Activated CD4-positive, alpha-beta T cell treated with anti-CD3 and anti-CD28 coated beads for 36 hours (primary cell): Measurements from ENCODE around the gene GIPC1. TPM values are rescaled to one million over a fixed set of nuclear protein-coding genes. Genes with fewer than 3 reads are reported as not detected.

ENCODE experiments used
- ATAC-seq: fragments of 200-7000 bp; cut with Tn5 transposase; one replicate; pipeline ENCODE4 v1.10.0; 2021; ENCODE audit warnings: mild to moderate bottlenecking, moderate library complexity
- CTCF ChIA-PET: fragments of 350-600 bp; sonication (Branson Sonifier 250); formaldehyde crosslinking; loops from one replicate; lab custom pipeline; 2021; ENCODE audit warnings: antibody characterized with exemption; lab: Charles Lee
- POLR2A ChIA-PET: fragments of 350-600 bp; sonication (Branson Sonifier 250); formaldehyde crosslinking; loops from one replicate; lab custom pipeline; 2021; ENCODE audit warnings: antibody characterized with exemption, inconsistent platforms; lab: Charles Lee
- DNase-seq: peaks from one replicate; pipeline ENCODE4 v3.0.0-alpha.2; 2020
- H3K27ac Mint-ChIP-seq: one replicate; pipeline ENCODE4 v1.8.0; 2021; ENCODE audit warnings: mixed read lengths
- H3K27me3 Mint-ChIP-seq: one replicate; pipeline ENCODE4 v1.8.0; 2021; ENCODE audit warnings: mixed read lengths
- H3K36me3 Mint-ChIP-seq: one replicate; pipeline ENCODE4 v1.8.0; 2021; ENCODE audit warnings: low read depth, mixed read lengths
- H3K4me1 Mint-ChIP-seq: one replicate; pipeline ENCODE4 v1.8.0; 2021; ENCODE audit warnings: mixed read lengths
- H3K4me3 Mint-ChIP-seq: one replicate; pipeline ENCODE4 v1.8.0; 2021; ENCODE audit warnings: mild to moderate bottlenecking, moderate library complexity, mixed read lengths
- H3K9me3 Mint-ChIP-seq: one replicate; pipeline ENCODE4 v1.8.0; 2021; ENCODE audit warnings: low read depth, mixed read lengths
- intact Hi-C, 2 experiments: fragments of 100-400 bp; cut with DNase I in 1 of 2; cut with micrococcal nuclease in 1 of 2; formaldehyde crosslinking; loops; one replicate each; pipeline versions ENCODE4 v1.14.2 to v1.15.1; 2022 to 2024; cut with DNase I, micrococcal nuclease
- microRNA-seq: library from miRNA; unstranded; fragments of <30 nt; microRNA quantifications from one replicate; pipeline ENCODE4 v1.2.0, GENCODE V29; 2021; ENCODE audit warnings: borderline replicate concordance
- total RNA-seq, 2 experiments: library from RNA; stranded (reverse); gene quantifications; one replicate each; pipeline ENCODE4 v1.2.3, GENCODE V29; 2021

GIPC1 gene
- total RNA-seq, 2 experiments from 2014 or later: 19.3 to 25.7 TPM

- peak; percentile 67 for DNase-seq
- Mint-ChIP-seq H3K27me3 (no peaks in the 10 kb centered on the region), H3K36me3 (peaks cover 5% of the 10 kb centered on the region), H3K27ac (peak overlapping the region; percentile 71), H3K9me3 (no peaks in the 10 kb centered on the region), H3K4me3 (peak overlapping the region; percentile 63), H3K4me1 (peaks cover 35% of the 10 kb centered on the region)
- intact Hi-C loops: loop anchor here (2.0 to 10.0 kb wide), 3 partner anchors 15 to 1571 kb away; partner anchors contain the start of gene DDX39A (in 1 of the 2)
- ATAC-seq: peak; percentile 34
- POLR2A ChIA-PET: interaction anchor here (0.5 kb wide), 1 partner anchor 95 kb away, joined by 3 read pairs; no protein-coding TSS in a partner anchor
- CTCF ChIA-PET: interaction anchor here (0.7 to 1.5 kb wide), 3 partner anchors 50 to 1659 kb away, joined by 3 to 9 read pairs (median 3); partner anchors contain the start of gene HOOK2
These were observed 62.1 kb downstream of the GIPC1 start for GRCh38 chr19:14433554-14434501.

- peak within 1 kb of the TSS; percentile 73 for H3K4me3 Mint-ChIP-seq
- POLR2A ChIA-PET: interaction anchor here (0.8 to 1.0 kb wide), 2 partner anchors 52 to 296 kb away, joined by 3 to 4 read pairs; partner anchors contain the start of gene ADGRE5
- no peaks in the 10 kb centered on the region for H3K9me3 Mint-ChIP-seq
- peak; percentile 11 for ATAC-seq
- peaks cover 30% of the 10 kb centered on the region for H3K4me1 Mint-ChIP-seq
- DNase-seq: peak; percentile 75
- H3K27me3 Mint-ChIP-seq: no peaks in the 10 kb centered on the region
- peak within 1 kb of the TSS; percentile 71 for H3K27ac Mint-ChIP-seq
- H3K36me3 Mint-ChIP-seq: peaks cover 5% of the 10 kb centered on the region
- intact Hi-C loops: loop anchor here (1.0 to 10.0 kb wide), 8 partner anchors 14 to 1572 kb away; partner anchors contain the start of gene DDX39A (in 2 of the 2)
- CTCF ChIA-PET: interaction anchor here (0.6 to 2.7 kb wide), 8 partner anchors 33 to 114 kb away, joined by 3 to 17 read pairs (median 4); partner anchors contain the start of gene PTGER1
These were observed 63.0 kb downstream of the GIPC1 start, which contains the start of gene PKN1 for GRCh38 chr19:14432791-14433553. PKN1 (plus strand) TSS chr19:14433306; CDS start chr19:14433522, 216 bp downstream.

GRCh38 chr19:14430712-14431111 lies 65.2 kb downstream of the GIPC1 start:
- no peak for ATAC-seq
- DNase-seq: no peak
- ChIA-PET CTCF (interaction anchor here (0.9 to 2.7 kb wide), 5 partner anchors 49 to 77 kb away, joined by 3 to 17 read pairs (median 3); no protein-coding TSS in a partner anchor), POLR2A (no interaction called here)
- peaks cover 24% of the 10 kb centered on the region for H3K4me1 Mint-ChIP-seq
- intact Hi-C loops: loop anchor here in 1 of 2 experiments (5.0 to 10.0 kb wide), 2 partner anchors 257 to 1574 kb away; no protein-coding TSS in a partner anchor
- H3K4me3 Mint-ChIP-seq: no peak overlapping the region
- H3K27me3 Mint-ChIP-seq: no peaks in the 10 kb centered on the region
- H3K9me3 Mint-ChIP-seq: no peaks in the 10 kb centered on the region
- peaks cover 2% of the 10 kb centered on the region for H3K36me3 Mint-ChIP-seq
- no peak overlapping the region for H3K27ac Mint-ChIP-seq

- DNase-seq: no peak
- no peak for ATAC-seq
- Mint-ChIP-seq H3K27me3 (no peaks in the 10 kb centered on the region), H3K27ac (no peak overlapping the region), H3K9me3 (no peaks in the 10 kb centered on the region), H3K4me1 (peaks cover 10% of the 10 kb centered on the region), H3K4me3 (no peak overlapping the region), H3K36me3 (no peaks in the 10 kb centered on the region)
- POLR2A ChIA-PET: no interaction called here
- CTCF ChIA-PET: interaction anchor here (0.6 to 1.9 kb wide), 9 partner anchors 9 to 486 kb away, joined by 3 to 8 read pairs (median 4); partner anchors contain the start of gene ASF1B
- intact Hi-C loops: no loop called here
These were observed 67.0 kb downstream of the GIPC1 start for GRCh38 chr19:14428882-14429416.

Small RNA genes lying within 50 kb of the gene (microRNA-seq; reads per million reads assigned to microRNA genes)
- gene MIR639: 1.4 reads per million

Other genes with a start within 250 kb of the GIPC1 start
- gene ADGRE5, start 114.7 kb downstream of the GIPC1 start, total RNA-seq: 100 to 1,000 TPM; 207 to 232 TPM
- 100 to 1,000 TPM; 168 to 185 TPM for gene DDX39A, start 76.8 kb downstream of the GIPC1 start, total RNA-seq
- 100 to 1,000 TPM; 173 to 176 TPM for gene PKN1, start 62.8 kb downstream of the GIPC1 start, total RNA-seq
- gene PTGER1, start 20.8 kb downstream of the GIPC1 start, total RNA-seq: under 1 TPM; 0.16 to 0.25 TPM
- gene DNAJB1, start 22.3 kb upstream of the GIPC1 start, total RNA-seq: 10 to 100 TPM; 69.3 to 72.6 TPM
- gene TECR, start 33.5 kb upstream of the GIPC1 start, total RNA-seq: 100 to 1,000 TPM; 106 to 145 TPM
- 100 to 1,000 TPM; 112 to 121 TPM for gene NDUFB7, start 75.9 kb upstream of the GIPC1 start, total RNA-seq
- gene CLEC17A, start 87.0 kb upstream of the GIPC1 start, total RNA-seq: 1 to 10 TPM; 2.4 to 2.5 TPM
- gene ADGRE3, start 178.7 kb upstream of the GIPC1 start, total RNA-seq: under 1 TPM; 0.11 to 0.30 TPM
- 10 to 100 TPM; 11.7 to 12.7 TPM for gene ZNF333, start 193.9 kb upstream of the GIPC1 start, total RNA-seq